ENCODE measurements around the gene GPSM3.
"Not testable (repeated sequence)": the region's sequence is repeated elsewhere in the genome, so short reads cannot be mapped to it uniquely, and the experiment has no call there.

GPSM3 gene

DNA sequence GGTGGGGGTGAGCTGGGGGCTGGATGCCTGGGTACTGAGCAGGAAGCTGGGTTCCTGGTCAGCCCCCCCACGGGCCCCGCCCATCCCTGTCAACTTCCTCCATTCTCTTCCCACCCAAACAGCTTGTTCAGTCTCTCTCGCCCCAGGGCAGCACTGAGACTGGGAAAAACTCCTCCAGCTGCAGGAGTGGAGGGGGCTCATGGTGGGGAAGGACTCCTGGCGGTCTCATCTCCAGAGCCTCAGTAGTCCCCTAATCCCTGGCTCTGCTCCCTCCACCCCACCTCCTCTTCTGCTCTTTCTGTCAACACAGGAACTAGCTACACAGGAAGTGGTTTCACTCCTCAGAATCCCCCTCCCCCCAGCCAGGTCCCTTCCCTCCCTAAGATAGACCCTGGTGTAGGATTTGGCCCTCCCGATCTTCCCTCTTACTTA lies at the start of gene GPSM3:
GPSM3 (minus strand) TSS at position 36 of the 432 bp plus-strand sequence. CDS start 130 bp downstream, outside the sequence.
- DNase-seq, result peak; percentile 57

- DNase-seq, result no peak
Measured at GRCh38 chr6:32240686-32241085, 48.2 kb upstream of the GPSM3 start.

DNA sequence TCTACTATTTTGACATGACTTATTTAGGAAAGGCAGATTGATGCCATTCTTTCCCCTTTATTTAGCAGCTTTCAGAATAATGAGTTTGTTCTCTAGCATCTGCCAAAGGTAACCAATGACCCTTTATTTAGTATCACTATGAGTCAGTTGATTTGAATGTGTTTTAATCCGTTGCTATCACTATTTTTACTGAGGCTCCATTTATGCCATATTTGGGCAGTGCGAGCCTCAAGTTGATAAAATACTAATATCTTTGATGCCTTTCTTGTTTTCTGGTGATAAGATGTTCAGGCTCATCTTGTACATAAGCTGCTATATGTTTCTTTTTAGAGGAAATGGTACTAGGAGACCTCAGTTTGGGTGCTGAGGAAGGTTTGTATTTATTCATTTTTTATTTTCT lies 47.0 kb upstream of the GPSM3 start:
- no peak for DNase-seq

- no peak for DNase-seq
Measured at GRCh38 chr6:32234934-32235333, 42.5 kb upstream of the GPSM3 start.

- no peak for DNase-seq
Measured at GRCh38 chr6:32226434-32226833, 34.0 kb upstream of the GPSM3 start.

- no peak for DNase-seq
Measured at GRCh38 chr6:32224696-32225095, 32.3 kb upstream of the GPSM3 start.

- no peak for DNase-seq
Measured at GRCh38 chr6:32223258-32224235, 31.1 kb upstream of the GPSM3 start, which contains the start of gene NOTCH4. TSS of gene NOTCH4 (minus strand) at chr6:32224067. CDS start at chr6:32223928, 139 bp downstream.

DNA sequence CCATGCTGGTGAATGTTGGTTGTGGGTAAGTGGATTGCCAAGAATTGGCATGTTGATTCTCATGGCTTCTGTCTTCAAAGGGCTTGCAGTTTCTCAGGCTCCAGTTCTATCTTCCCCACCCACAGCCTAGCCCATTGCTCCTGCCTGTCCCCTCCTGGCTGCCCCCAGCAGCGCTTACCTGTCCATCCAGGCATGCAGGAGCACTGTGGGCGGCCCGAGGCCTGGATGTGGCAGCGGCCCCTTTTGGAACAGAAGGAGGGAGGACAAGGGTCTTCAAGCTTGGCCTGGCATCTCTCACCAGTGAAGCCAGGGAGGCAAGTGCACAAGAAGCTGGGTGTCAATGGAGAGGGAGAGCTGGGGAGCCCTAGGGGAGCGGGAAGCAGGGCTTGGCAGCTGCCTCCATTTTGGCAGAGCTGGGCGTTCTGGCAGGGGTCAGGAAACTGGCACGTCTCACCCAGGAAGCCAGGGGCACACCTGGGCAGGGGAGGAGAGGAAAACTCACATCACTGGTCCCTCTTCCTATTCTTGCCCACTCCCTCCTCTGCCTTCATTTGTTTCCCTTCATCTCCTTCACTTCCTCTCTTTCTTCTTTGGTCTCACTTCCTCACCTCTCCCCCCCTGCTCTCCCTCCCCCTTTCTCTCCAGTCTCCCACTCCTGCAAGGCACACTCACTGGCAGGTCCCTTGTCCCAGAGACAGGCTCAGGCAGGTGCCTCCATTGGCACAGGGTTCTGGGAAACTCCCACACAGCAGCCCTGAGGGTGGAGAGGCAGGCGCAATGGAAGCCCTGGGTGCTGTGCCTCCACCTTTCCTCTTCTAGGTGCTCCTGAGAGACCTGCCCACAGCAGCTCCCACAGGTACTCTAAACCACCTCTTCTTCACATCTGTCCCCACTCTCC lies 30.1 kb upstream of the GPSM3 start:
- DNase-seq, result no peak

DNA sequence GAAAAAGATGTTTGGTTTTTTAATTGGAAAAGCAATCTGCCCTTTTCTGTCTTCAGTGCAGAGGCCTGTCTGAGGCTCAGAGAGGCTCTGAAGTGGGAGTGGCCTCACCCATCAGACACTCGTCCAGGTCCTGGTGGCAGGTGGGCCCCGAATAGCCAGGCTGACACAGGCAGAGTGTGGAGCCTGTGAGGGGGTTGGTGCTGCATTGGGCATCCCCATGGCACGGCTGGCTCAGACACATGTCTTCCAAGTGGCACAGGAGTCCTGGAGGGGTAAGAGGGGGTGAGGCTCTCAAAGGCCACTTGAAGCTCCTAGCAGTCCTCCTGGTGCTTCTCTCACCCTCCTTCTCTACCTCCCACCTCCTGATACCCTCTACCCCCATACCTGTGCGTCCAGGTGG lies 27.6 kb upstream of the GPSM3 start:
- DNase-seq, result no peak

DNA sequence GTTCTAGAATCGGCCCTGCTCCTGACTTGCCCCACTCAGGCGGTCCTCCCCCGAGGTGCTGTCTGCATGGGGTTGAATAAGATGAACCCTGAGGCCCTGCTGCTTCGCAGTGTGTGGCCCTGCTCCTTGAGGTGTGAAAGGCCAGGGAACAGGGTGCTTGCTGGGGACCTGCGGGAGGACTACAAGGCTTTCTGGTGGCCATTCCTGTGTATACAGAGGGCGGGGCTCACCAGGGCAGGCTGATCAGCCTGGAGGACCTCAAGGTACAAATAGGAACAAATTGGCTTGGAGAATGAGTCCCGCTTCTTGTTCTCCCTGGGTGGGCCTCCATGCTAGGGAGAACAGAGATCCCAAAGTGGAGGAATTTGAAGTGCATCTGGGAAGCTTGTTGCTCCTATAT lies 25.7 kb upstream of the GPSM3 start:
- DNase-seq, result no peak

DNA sequence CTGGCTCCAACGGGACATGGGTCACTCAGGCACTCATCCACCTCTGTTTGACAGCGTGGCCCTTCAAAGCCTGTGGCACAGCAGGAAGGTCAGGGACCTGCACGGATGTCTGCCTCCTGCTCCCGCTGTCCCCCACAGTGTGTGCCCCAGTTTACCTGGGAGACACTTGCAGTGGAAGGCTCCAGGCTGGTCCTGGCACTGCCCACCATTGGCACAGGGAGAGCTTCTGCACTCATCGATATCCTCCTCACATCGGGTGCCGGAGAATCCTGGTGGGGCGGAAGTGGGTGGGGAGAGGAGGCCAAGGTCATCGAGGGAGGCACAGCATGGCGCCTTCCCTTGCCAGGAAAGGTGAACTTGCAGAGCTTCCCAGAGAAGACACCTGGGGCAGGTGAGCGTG lies 24.6 kb upstream of the GPSM3 start:
- no peak for DNase-seq

- DNase-seq, result peak; percentile 65
Measured at GRCh38 chr6:32216285-32216684, 23.8 kb upstream of the GPSM3 start.

- DNase-seq, result no peak
Measured at GRCh38 chr6:32215617-32216016, 23.2 kb upstream of the GPSM3 start.

GRCh38 chr6:32214126-32214525 lies 21.7 kb upstream of the GPSM3 start:
- DNase-seq, result no peak

DNA sequence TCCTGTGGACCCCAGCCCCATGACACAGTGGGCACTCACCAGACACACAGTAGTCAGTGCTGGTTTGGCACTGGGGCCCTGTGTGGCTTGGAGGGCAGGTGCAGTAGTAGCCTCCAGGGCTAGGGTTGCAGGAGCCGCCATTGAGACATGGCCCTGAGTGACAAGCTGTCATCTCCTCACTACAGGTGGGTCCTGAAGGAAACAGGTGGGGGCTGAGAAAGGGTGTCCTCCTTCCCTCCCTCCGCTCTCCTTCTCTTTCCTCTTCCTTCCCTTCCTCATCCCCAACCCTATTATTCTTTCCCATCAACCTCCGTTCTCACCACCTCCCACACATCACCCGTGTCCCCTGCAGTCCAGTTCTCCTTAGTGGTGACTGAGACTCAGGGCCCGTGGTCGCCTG lies 21.2 kb upstream of the GPSM3 start:
- no peak for DNase-seq

DNA sequence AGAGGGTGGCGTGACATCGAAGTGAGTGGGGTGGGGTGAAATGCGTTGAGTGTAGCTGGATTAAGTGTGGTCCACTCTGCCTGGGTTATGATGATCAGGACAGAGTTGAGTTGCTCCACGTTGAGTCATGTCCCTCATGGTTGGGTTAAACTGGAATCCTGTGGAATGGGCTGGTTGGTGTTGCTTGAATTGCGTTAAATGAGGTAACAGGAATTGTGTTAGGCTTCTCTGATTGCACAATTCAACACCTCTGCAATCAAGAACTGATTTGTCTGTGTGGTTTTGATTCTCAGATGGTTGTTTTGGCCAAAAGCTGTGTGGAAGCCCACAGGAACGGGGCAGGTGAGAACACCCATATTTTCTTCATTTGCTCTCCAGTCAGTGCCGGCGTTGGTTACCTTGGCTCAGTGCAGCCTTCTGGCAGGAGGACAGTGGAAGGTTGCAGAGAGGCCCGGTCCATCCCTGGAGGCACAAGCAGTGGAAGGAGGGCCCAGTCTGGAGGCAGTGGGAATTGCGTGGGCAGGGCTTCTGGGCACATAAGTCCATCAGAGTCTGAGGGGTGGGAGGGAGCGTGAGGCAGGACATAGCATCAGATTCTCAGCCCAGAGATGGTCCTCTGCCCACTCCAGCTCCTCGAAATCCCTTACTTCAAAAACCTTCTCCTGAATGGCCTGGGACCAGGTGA lies 19.8 kb upstream of the GPSM3 start:
- DNase-seq, result no peak

GRCh38 chr6:32211432-32211831 lies 19.0 kb upstream of the GPSM3 start:
- DNase-seq, result not testable (repeated sequence)

DNA sequence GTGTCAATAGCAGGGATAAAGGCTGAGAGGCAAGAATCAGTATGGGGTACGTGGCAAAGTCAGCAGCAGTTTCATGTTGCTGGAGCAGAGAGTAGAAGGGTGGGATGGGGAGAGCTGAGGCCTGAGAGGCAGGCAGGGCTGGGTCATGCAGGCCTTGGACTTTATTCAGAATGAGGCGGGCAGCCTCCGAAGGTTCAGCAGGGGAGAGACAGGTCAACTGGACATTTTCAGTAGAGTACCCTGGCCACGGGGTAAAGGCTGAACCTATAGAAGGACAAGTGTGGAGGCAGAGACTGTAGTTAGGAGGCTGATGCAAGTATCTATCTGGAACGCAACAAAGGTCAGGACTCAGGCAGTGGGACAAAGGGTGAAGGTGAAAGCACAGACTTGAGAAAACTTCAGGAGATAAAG lies 17.8 kb upstream of the GPSM3 start:
- DNase-seq, result no peak

DNA sequence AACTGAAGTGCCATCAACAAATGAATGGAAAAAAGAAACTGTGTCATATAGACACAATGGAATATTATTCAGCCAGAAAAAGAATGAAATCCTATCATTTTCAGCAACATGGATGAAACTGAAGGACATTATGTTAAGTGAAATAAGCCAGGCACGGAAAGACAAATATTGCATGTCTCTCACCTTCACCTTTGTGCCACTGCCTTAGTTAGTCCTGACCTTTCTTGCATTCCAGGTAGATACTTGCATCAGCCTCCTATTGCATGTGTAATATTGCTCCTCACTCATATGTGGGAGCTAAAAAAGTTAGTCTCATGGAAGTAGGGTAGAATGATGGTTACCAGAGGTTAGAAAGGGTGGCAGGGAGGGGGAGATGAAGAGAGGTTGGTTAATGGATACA lies 16.6 kb upstream of the GPSM3 start:
- no peak for DNase-seq

DNA sequence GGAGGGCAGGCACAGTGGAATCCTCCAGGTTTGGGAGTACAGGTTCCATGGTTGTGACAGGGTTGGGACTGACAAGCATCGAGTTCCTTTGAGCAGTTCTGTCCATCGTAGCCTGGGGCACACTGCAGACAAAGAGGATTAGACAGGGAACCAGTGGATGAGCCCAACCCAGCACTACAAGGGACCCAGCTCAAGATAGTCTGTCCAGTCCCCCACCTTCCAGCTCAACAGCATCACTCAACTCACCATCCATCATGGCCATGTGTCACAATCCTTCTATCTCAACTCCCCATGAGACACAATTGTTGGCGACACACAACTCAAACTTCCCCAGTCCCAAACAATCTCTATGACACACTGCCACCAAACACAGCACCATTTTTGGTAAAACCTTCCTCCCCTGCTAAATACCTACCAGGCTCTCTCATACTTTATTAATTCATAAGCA lies 11.8 kb upstream of the GPSM3 start:
- DNase-seq, result no peak

- no peak for DNase-seq
Measured at GRCh38 chr6:32203426-32204267, 11.2 kb upstream of the GPSM3 start.

- no peak for DNase-seq
Measured at GRCh38 chr6:32202186-32202585, 9.7 kb upstream of the GPSM3 start.

Data from hematopoietic multipotent progenitor cell treated with erythropoietin and hydrocortisone succinate and interleukin-3 and kit ligand, for 8 days (in vitro differentiated cells).